HG03558 (cell line): ENCODE measurements around the gene PAQR4.
A peak's percentile ranks its signal among the peaks of the same experiment; 100 is the strongest.

ENCODE experiments used
- ATAC-seq: cut with Tn5 transposase; IDR thresholded peaks from one replicate; pipeline ENCODE4 v1.9.1; 2021; ENCODE audit warnings: moderate number of reproducible peaks; ENCODE audit not compliant: unreplicated experiment; ENCODE audit errors: extremely low read depth

Gene PAQR4

DNA sequence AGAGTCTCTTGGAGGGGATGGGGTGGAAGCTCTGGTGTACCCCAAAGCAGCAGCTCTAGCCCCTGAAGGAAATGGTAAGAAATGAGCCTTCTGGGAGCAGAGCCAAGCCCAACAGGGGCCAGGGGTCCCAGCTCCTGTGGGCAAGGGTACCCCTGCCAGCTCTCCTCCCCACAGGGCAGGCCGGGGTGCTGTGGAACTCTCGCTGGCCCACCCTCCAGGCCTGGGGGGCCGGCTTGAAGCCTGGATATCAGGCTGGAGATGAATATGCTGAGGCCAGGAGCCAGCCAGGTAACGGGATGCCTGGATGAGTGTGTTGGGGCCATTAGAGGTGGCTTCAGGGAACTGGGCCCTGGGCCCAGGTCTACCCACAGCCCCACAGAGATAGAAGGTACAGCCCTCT, 31.4 kb downstream of the PAQR4 start:
- ATAC-seq = no peak

DNA sequence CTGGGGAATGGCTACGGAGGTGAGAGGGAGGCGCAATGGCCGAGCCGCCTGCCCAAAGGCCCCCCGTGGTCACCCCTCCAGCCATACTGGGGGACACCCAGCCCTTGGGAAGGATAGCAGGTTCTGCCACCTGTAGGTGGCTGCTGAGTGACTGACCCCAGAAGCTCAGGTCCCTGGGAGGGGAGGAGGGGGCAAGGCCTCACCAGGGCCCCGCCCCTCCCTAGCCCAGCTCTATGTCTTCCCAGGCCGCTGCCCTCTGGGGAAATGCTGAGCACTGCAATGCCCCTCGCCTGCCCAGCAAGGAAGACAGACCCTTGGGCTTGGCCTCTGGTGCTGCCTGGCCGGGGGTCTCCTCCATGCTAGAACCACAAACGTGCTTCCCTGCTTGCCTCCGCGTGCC, 32.2 kb downstream of the PAQR4 start:
- ATAC-seq = no peak

DNA sequence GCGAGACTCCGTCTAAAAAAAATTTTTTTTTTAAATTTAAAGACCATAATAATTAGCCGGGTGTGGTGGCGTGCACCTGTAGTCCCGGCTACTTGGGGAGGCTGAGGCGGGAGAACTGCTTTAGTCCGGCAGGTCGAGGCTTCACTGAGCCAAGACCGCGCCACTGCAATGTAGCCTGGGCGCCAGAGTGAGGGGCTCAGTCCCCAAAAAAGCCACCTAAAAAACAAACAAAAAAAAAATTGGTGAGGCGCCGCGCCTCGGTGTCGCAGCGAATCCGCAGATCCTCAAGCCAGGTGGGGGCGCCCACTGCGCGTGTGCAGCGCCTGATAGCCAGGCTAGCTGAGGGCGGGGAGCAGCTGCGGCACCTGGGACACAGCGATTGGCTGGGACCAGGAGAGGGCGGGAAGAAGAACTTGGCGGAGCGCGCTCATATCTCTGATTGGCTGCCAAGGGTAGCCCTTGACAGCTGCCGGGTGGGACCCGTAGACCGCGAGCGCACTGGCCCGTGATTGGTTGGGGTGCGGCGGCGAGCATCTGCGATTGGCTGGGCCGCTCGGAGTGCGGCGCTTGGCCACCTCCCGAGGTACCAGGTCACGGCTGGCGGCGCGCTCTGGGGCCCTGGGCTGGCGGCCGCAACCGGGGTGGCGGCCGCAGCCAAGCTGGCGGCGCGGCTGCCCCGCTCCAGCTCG, 34.6 kb downstream of the PAQR4 start:
- ATAC-seq = peak; percentile 87

DNA sequence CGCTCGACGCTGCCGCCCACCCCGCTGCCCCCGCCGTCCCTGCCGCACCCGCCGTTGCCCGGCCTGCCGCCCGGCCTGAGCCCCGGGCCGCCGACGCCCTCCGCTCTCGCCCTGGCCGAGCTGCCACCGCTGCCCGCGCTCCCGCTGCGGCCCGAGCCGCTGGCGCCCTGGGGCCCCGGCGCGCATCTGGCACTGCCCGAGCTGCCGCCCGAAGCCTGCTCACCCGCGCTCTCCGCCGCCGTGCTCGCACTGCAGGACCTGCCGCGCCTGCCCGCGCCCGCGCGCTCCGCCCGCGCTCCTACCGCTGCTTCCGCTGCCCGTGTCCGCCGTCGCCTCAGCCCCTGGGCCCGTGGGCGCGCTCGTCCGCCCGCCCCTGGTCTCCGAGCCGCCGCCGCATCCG, 35.2 kb downstream of the PAQR4 start:
- peak; percentile 4 for ATAC-seq

- ATAC-seq = no peak
Observed at GRCh38 chr16:3004781-3005284, 35.7 kb downstream of the PAQR4 start.

DNA sequence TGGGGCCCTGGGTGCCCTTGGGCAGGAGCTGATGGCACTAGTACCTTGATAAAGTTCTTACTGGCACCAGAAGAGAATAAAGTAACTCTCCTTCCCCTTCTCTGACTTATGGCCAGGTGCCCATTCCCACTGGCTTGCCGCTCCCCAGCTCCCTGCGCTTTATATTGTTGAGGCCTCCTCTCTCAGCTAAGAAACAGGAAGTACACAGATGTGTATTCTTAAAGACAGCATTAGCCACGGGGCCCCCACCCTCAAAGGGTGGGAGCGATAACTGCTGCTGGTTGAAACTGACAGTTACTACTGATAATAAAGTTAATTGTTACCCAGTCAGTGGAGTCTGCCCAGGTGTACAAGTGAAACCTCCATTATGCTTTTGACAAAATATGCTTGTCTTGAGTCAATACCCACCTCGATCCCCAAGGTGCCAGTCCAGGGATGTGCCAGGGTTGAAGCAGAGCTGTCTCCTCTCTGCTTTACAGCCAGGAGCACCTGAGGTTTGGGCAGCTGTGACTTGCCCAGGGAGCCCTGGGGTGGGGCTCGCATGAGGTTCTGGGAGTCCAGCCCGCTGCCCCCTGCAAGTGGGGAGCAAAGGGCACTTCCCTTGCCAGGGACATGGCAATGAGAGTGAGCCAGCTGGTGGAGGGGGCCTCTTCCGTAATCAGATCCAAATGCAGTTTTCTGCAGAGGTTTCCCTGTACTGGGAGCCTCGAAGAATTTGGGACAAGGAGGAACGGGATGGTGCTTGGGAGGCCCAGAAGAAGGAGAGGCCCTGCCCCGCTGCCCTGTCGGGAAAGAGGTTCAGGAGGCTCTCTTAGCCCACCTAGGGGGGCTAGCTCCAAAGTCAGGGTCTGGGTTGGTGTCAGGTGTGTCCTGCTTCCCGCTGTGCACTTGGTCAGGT, 38.2 kb downstream of the PAQR4 start:
- no peak for ATAC-seq

- no peak for ATAC-seq
Observed at GRCh38 chr16:3007957-3008689, 39.0 kb downstream of the PAQR4 start.

- ATAC-seq = no peak
Observed at GRCh38 chr16:3008690-3009037, 39.5 kb downstream of the PAQR4 start.

- no peak for ATAC-seq
Observed at GRCh38 chr16:3009568-3010390, 40.6 kb downstream of the PAQR4 start.

- ATAC-seq = no peak
Observed at GRCh38 chr16:3010510-3010909, 41.4 kb downstream of the PAQR4 start.

- ATAC-seq = no peak
Observed at GRCh38 chr16:3012246-3012645, 43.1 kb downstream of the PAQR4 start.

GRCh38 chr16:3012828-3013420, 43.8 kb downstream of the PAQR4 start, which contains the start of gene CLDN9:
TSS of gene CLDN9 (plus strand) at chr16:3012923. CDS start at chr16:3013363, 440 bp downstream.
- ATAC-seq = no peak

DNA sequence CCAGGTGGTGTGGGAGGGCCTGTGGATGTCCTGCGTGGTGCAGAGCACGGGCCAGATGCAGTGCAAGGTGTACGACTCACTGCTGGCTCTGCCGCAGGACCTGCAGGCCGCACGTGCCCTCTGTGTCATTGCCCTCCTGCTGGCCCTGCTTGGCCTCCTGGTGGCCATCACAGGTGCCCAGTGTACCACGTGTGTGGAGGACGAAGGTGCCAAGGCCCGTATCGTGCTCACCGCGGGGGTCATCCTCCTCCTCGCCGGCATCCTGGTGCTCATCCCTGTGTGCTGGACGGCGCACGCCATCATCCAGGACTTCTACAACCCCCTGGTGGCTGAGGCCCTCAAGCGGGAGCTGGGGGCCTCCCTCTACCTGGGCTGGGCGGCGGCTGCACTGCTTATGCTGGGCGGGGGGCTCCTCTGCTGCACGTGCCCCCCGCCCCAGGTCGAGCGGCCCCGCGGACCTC, 44.4 kb downstream of the PAQR4 start:
- ATAC-seq = no peak

DNA sequence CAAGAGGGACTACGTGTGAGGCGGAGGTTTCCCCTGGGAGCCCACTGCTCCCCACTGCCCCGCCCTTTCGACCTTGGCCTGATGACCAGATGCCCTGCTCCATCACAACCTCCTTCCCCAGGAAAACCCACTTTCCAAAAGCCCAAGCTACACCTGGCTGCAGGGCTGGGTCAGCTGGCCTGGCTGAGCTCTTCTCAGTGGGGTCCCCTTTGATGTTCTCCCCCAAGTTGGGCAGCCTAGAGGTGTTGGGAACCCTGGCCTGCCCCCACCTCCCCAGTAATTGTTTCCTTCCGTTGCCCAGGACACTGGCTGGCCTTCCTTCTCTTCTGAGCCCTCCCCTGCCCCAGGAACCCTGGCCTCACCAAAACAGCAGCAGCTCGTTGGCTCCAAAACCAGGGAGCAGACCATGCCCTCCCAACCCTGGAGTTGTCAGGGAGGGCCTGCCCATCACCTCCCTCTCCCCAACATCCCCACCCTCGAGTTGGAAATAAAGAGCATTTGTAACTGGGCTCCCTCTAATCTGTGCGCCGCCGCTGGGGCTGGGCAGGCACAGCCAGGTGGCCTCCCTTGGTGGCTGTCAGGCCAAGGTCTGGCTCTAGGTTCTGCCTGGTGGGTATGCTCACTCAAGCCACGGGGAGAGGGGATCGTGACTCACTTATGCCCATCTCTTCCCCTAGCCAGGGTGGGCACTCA, 45.0 kb downstream of the PAQR4 start:
- ATAC-seq = no peak

DNA sequence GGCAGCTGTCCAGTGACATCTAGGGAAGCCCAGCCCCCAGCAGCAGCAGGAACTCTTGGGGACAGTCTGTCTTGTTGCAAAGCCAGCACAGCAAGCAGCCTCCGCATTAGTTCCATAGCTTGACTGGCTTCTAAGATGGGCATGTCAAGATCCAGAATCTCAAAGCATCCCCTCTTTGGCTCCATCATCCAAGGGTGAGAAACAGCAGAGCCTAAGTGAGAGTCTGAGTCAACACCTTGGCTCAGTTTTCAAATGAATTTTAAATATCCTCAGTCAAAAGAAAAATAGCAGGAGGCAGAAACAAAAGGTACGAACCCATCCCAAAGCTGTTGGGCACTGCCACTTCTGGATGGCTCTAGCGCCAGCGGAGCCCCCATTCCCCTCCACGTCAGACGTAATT, 45.8 kb downstream of the PAQR4 start:
- ATAC-seq = no peak

DNA sequence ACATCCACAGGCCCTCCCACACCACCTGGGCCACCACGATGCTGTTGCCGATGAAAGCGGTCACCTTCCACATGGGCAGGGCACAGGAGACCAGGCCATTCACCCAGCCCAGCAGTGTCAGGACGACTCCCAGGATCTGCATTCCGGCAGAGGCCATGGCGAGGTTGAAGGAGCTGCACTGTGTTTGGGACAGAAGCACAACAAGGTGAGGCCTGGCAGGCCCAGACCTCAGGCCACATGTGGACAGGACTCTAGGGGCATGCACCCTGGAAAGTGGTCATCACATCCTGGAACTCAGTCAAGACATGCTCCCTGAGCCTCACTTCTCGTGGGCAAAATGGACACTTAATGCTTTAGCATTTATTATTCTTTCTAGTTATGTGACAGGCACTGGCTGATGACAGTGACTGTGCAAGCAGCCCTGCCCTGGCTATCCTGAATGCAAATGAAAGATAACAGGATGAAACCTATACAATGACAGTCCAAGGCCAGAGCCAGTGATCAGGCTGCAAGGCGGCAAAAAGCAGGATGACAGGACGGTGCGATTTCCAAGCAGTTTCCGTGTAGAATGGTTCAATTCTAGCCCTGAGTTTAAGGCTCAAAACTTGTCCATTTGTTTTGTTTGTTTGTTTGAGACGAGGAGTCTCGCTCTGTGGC, 46.8 kb downstream of the PAQR4 start:
- ATAC-seq = no peak

GRCh38 chr16:3017344-3017743, 48.2 kb downstream of the PAQR4 start:
- no peak for ATAC-seq

GRCh38 chr16:3017794-3018506, 48.8 kb downstream of the PAQR4 start, which contains the start of gene CLDN6:
TSS of gene CLDN6 (minus strand) at chr16:3018183. CDS start at chr16:3016021, 2,162 bp downstream.
- no peak for ATAC-seq
